ENCODE results near the gene ZDHHC5.

- TF ChIP-seq POLR2A (IDR thresholded peaks at IDR 0.05), result no peak
- TF ChIP-seq EP300 (IDR thresholded peaks at IDR 0.05), result no peak
Observed at GRCh38 chr11:57680552-57680874, 12.6 kb downstream of the ZDHHC5 start.
